ENCODE results near the gene RSPH3. TPM values are rescaled to one million over a fixed set of nuclear protein-coding genes. Genes with fewer than 3 reads are reported as not detected.

RSPH3 gene
- polyA plus RNA-seq, 1 donor from 2014 or later: 3.5 TPM

DNA sequence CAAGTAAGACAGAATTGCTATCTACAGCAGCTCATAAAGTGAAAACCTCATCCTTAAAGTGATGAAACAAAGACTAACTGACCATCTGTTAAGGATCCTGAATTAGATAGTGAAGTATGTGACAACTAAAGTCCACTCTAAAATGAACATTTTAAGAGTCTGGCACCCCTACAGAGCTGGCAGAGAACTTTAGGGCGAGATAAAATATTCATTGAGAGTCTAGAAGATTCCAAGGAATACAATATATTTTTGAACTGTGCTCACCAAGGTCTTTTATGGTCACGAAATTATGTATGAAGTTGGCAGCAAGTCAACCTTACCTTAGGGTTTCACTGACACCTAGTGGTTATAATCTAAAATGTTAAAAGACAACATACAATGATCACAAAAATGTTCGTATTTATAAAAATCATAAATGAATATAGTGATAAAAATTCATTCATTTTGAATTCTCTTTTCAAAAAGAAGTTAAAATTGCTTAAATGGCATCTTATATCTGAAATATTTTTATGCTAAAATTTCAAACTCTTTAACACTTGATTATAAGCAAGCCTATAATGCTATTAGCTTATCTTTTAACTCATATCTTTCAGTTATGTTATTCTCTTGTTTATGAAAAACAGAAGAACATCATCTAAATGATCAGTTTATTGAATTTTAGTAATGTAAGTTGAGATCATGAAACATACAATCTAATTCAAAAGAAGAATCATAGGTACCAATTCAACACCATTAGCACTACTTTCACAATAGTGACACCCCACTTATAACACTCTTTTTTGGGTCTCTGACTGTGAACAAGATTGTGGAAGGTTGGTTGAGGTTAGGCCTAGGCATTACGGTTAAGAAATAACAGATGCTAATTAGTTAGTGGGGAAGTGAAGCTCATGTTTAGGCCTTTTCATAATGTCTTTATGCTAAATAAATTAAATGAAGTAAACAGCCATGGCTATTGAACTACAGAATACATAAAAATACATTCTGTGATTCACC is 27.5 kb downstream of the RSPH3 start:
- Histone ChIP-seq H3K9me3 (ENCODE audit: low read length) (peaks cover 3% of the 10 kb centered on the region), H3K36me3 (ENCODE audit: insufficient read depth, low read length) (no peaks in the 10 kb centered on the region), H3K79me2 (replicated peaks; ENCODE audit: insufficient read depth, low read length) (no peaks in the 10 kb centered on the region), H3K4me2 (ENCODE audit: low read length) (no peak overlapping the region), H3K9me2 (ENCODE audit: insufficient read depth, low read length) (no peaks in the 10 kb centered on the region), H3K9ac (ENCODE audit: low read length) (no peak overlapping the region), H4K20me1 (ENCODE audit: insufficient read depth) (no peaks in the 10 kb centered on the region), H3K4me3 (ENCODE audit: low read length) (no peak overlapping the region), H2AFZ (ENCODE audit: low read depth, low read length) (no peak overlapping the region), H3F3A (ENCODE audit: insufficient read depth, low read length, poor library complexity, severe bottlenecking) (no peaks in the 10 kb centered on the region), H3K27ac (ENCODE audit: low read length) (no peak overlapping the region), H3K27me3 (ENCODE audit: insufficient read depth, low read depth, low read length) (no peaks in the 10 kb centered on the region)
- TF ChIP-seq, protein P1, sequence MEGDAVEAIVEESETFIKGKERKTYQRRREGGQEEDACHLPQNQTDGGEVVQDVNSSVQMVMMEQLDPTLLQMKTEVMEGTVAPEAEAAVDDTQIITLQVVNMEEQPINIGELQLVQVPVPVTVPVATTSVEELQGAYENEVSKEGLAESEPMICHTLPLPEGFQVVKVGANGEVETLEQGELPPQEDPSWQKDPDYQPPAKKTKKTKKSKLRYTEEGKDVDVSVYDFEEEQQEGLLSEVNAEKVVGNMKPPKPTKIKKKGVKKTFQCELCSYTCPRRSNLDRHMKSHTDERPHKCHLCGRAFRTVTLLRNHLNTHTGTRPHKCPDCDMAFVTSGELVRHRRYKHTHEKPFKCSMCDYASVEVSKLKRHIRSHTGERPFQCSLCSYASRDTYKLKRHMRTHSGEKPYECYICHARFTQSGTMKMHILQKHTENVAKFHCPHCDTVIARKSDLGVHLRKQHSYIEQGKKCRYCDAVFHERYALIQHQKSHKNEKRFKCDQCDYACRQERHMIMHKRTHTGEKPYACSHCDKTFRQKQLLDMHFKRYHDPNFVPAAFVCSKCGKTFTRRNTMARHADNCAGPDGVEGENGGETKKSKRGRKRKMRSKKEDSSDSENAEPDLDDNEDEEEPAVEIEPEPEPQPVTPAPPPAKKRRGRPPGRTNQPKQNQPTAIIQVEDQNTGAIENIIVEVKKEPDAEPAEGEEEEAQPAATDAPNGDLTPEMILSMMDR (IDR thresholded peaks at IDR 0.05; ENCODE audit: poor library complexity, severe bottlenecking): peak; percentile 84
- peak; percentile 87 for TF ChIP-seq SMC3 (conservative IDR thresholded peaks at IDR 0.05; ENCODE audit: poor library complexity)
- peak; percentile 90 for TF ChIP-seq RAD21 (conservative IDR thresholded peaks at IDR 0.05)
- TF ChIP-seq POLR2AphosphoS5 (IDR thresholded peaks at IDR 0.05): no peak
- TF ChIP-seq EP300 (conservative IDR thresholded peaks at IDR 0.05; ENCODE audit: poor library complexity, severe bottlenecking): no peak

DNA sequence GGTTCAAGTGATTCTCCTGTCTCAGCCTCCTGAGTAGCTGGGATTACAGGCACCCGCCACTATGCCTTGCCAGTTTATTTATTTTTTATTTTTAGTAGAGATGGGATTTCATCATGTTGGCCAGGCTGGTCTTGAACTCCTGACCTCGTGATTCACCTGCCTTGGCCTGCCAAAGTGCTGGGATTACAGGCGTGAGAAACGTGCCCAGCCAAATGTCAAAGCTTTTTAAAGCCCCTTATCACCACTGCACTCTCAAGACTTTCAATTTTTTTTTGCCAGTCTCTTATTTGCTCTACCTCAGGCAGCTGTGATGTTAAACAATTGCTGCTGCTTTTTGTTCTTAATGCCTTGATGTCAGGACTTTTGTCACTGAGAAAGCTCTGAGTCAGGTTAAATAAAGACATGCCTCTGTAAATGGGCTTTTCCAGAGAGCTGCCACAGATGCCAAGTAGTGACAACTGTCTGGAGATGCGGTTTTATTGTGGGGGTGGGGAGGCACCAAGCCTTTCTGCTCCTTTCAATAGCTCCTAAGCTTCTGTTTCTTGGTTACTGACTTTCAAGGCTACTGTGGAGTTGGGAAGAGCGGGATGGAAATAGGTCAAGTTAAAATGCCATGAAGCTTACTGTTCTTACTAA is 29.2 kb downstream of the RSPH3 start:
- no peaks in the 10 kb centered on the region for H3F3A ChIP-seq (ENCODE audit: insufficient read depth, low read length, poor library complexity, severe bottlenecking)
- no peaks in the 10 kb centered on the region for H3K79me2 ChIP-seq (replicated peaks; ENCODE audit: insufficient read depth, low read length)
- no peak overlapping the region for H3K4me2 ChIP-seq (ENCODE audit: low read length)
- H3K36me3 ChIP-seq (ENCODE audit: insufficient read depth, low read length): no peaks in the 10 kb centered on the region
- no peak overlapping the region for H3K9ac ChIP-seq (ENCODE audit: low read length)
- H3K4me3 ChIP-seq (ENCODE audit: low read length): no peak overlapping the region
- peaks cover 3% of the 10 kb centered on the region for H3K9me3 ChIP-seq (ENCODE audit: low read length)
- no peaks in the 10 kb centered on the region for H3K9me2 ChIP-seq (ENCODE audit: insufficient read depth, low read length)
- H3K27ac ChIP-seq (ENCODE audit: low read length): no peak overlapping the region
- H3K27me3 ChIP-seq (ENCODE audit: insufficient read depth, low read depth, low read length): no peaks in the 10 kb centered on the region
- no peaks in the 10 kb centered on the region for H4K20me1 ChIP-seq (ENCODE audit: insufficient read depth)
- no peak overlapping the region for H2AFZ ChIP-seq (ENCODE audit: low read depth, low read length)
- TF ChIP-seq TAF1 (IDR thresholded peaks at IDR 0.05; ENCODE audit: low read depth) (no peak), MXI1 (conservative IDR thresholded peaks at IDR 0.05; ENCODE audit: poor library complexity, severe bottlenecking) (no peak), POLR2AphosphoS5 (IDR thresholded peaks at IDR 0.05) (no peak), RAD21 (conservative IDR thresholded peaks at IDR 0.05) (no peak), SMC3 (conservative IDR thresholded peaks at IDR 0.05; ENCODE audit: poor library complexity) (no peak), EZH2 (IDR thresholded peaks at IDR 0.05; ENCODE audit: borderline replicate concordance, insufficient read depth, low read length, poor library complexity, severe bottlenecking) (no peak)
- TF ChIP-seq, protein P1 (IDR thresholded peaks at IDR 0.05; ENCODE audit: poor library complexity, severe bottlenecking): no peak
- TF ChIP-seq, protein P2, sequence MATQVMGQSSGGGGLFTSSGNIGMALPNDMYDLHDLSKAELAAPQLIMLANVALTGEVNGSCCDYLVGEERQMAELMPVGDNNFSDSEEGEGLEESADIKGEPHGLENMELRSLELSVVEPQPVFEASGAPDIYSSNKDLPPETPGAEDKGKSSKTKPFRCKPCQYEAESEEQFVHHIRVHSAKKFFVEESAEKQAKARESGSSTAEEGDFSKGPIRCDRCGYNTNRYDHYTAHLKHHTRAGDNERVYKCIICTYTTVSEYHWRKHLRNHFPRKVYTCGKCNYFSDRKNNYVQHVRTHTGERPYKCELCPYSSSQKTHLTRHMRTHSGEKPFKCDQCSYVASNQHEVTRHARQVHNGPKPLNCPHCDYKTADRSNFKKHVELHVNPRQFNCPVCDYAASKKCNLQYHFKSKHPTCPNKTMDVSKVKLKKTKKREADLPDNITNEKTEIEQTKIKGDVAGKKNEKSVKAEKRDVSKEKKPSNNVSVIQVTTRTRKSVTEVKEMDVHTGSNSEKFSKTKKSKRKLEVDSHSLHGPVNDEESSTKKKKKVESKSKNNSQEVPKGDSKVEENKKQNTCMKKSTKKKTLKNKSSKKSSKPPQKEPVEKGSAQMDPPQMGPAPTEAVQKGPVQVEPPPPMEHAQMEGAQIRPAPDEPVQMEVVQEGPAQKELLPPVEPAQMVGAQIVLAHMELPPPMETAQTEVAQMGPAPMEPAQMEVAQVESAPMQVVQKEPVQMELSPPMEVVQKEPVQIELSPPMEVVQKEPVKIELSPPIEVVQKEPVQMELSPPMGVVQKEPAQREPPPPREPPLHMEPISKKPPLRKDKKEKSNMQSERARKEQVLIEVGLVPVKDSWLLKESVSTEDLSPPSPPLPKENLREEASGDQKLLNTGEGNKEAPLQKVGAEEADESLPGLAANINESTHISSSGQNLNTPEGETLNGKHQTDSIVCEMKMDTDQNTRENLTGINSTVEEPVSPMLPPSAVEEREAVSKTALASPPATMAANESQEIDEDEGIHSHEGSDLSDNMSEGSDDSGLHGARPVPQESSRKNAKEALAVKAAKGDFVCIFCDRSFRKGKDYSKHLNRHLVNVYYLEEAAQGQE (IDR thresholded peaks at IDR 0.05; ENCODE audit: borderline replicate concordance): no peak

Measured in neural cell (in vitro differentiated cells).